ENCODE results near the gene EEF1G. TPM values are rescaled to one million over a fixed set of nuclear protein-coding genes. Genes with fewer than 3 reads are reported as not detected.

EEF1G gene
- total RNA-seq, 4 donors from 2014 or later, result 650 to 1,310 (median 1,178) TPM

DNA sequence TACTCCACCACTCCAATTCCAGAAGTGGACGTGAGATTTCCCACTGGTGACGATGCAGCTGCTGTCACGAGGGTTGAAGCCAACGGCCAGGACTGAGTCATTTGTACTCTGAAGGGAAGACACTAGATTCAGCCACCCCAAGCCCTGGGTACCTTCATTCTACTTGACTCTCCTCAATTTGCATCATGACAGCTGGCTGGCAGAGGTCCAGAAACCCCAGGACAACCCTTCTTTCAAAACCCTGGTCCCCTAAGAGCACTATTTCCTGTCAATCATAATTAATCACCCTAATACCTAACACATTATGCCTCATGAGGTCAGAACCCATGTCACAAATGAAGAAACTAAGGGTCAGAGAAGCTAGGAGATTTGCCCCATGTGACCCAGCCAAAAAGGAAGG, 34.0 kb upstream of the EEF1G start:
- TF ChIP-seq, protein P1, sequence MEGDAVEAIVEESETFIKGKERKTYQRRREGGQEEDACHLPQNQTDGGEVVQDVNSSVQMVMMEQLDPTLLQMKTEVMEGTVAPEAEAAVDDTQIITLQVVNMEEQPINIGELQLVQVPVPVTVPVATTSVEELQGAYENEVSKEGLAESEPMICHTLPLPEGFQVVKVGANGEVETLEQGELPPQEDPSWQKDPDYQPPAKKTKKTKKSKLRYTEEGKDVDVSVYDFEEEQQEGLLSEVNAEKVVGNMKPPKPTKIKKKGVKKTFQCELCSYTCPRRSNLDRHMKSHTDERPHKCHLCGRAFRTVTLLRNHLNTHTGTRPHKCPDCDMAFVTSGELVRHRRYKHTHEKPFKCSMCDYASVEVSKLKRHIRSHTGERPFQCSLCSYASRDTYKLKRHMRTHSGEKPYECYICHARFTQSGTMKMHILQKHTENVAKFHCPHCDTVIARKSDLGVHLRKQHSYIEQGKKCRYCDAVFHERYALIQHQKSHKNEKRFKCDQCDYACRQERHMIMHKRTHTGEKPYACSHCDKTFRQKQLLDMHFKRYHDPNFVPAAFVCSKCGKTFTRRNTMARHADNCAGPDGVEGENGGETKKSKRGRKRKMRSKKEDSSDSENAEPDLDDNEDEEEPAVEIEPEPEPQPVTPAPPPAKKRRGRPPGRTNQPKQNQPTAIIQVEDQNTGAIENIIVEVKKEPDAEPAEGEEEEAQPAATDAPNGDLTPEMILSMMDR (IDR thresholded peaks at IDR 0.05; ENCODE audit: low read depth), result no peak

DNA sequence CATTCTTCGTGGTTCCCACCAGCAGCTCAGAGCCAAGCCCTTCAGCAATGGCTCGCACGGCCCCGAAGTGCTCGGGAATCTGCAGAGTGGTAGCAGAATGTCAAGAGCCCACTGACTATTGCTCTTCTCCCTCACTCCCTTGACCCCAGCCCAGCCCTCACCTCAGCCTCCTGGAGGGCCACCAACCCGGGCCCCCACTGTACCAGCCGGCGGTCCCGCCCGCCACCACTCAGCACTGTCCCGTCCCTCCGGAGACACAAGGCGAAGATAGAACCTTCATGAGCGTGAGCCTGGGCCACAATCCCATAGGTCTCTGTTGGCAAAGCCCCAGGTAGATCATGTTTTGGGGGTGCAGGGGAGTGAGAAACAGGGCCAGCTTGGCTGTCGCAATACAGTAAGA, 32.2 kb upstream of the EEF1G start:
- TF ChIP-seq, protein P1 (IDR thresholded peaks at IDR 0.05; ENCODE audit: low read depth), result no peak

DNA sequence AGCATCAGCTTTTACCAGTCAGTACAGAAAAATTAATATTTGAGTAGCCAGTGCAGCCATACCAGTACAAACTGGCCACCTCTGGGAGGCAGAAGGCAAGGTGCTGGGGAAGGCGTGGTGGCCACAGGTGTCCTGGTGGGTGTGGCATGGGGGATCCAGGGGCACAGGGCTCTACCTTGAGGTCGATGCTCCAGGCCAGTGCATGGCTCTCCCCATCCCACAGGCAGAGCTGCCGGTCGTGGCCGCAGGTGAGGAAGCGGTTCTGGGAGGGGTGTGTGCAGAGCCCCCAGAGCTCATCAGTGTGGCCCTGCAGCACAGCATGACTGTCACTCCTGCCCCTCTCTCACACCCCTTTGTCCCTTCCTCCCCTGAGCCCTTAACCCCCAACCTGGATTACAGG, 31.8 kb upstream of the EEF1G start:
- TF ChIP-seq, protein P1 (IDR thresholded peaks at IDR 0.05; ENCODE audit: low read depth), result no peak

DNA sequence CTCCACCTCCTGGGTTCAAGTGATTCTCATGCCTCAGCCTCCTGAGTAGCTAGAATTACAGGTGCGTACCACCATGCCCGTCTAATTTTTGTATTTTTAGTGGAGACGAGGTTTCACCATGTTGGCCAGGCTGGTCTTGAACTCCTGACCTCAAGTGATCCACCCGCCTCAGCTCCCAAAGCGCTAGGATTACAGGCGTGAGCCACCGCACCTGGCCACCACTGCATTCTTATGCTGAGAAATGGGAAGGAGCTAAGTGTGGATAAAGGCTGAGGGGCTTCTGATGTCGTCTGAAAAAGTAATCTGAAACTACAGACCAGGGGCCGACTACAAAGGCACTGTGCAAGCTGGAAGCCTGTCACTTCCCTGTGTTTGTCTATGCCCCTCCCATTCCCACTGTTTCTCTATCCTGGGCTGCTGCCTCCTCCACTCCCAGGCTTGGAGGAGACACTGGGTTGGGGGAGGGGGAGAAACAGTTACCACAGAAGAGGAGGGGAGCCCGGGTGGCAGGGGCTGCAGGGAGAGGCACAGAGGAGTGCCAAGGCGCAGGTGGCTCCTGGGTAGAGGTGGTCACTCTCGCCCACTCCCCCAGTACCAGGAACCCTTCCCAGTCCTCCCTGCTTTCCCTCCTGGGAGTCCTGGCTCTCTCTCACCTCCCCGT, 30.9 kb upstream of the EEF1G start:
- TF ChIP-seq, protein P1 (IDR thresholded peaks at IDR 0.05; ENCODE audit: low read depth), result no peak

DNA sequence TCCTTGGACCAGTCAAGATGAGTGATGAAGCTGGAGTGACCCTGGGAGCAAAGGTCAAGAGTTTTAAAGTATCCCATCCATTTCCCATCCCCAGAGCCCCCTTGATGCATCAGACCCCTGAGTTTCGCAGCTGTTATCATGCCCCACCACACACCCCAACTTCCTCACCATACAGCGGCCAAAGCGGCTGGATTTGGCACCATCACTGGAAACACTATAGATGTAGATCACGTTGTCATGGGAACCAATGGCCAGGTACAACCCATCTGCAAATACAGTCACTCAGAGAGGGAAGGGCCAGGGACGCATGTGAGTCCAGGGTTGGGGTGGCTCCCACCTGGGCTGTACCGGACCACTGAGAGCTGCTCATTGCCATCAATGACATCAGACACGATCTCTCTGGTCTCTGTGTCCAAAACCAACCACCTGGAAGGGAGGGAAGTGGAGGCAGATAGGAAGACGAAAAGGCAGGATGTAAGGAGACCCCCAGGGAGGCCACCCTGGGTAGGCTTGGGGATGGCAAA, 30.1 kb upstream of the EEF1G start:
- TF ChIP-seq, protein P1 (IDR thresholded peaks at IDR 0.05; ENCODE audit: low read depth), result no peak

DNA sequence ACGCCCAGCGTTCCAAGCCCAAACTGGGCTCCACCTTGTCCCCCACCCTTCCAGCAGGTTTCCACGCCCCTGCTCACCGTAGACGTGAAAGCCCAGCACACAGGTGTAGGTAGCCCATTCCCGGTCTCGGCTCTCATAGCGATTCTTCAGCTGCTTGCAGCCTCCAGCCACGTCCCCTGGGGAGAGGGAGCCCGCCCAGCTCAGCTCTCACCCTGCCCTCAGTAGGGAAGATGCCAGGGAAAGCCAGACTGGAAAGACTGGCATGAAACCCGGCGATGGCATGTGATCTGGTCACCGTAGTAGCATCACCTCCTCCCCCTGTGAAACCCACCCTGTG, 29.3 kb upstream of the EEF1G start:
- TF ChIP-seq, protein P1 (IDR thresholded peaks at IDR 0.05; ENCODE audit: low read depth), result no peak

DNA sequence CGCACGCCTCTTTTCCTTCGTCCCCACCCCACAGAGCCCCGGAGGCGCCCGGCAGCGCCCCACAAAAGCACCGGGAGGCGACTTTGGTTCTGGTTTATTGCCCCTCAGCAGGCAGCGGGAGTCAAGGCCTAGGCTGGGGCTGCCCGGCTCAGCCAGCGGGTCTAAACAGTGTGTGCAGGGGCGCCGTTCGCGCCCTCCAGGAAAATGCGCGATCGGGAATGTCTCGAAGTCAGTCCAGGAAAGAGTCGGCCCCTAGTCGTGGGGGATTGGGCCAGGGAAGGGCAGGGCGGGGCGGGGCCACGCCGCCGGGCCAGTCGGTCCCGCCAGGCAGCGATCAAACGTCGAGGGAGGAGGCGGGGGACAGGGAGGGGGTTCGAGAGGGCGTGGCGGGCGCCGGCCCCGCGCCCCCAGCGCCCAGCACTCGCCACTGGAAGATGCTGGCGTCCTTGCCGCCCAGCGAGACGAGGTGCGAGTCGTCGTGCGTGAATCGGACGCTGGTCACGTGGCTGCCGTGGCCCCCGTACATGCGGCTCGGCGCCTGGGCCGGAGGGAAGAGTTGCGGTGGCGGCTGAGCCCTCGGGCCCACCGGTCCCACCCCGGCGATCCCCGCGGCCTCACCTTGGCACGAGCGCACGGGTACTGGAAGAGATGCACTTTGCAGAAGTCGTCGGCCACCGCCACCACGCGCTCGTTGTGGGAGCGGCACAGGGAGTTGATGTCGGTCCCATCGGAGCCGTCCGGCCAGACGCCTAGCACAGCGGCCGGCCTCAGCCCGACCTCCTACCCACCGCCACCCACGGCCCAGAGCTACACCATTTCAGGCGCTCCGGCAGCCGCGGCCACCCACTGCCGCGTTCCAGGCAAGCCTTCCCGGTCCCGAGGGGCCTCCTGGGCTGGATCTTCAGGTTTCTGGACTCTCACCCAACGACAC, 28.7 kb upstream of the EEF1G start:
- TF ChIP-seq, protein P1 (IDR thresholded peaks at IDR 0.05; ENCODE audit: low read depth), result no peak
